Mucosa of stomach (tissue), 1 donor: Measurements from ENCODE around the gene SQSTM1.

Experiments used
- H3K27me3 ChIP-seq: one replicate; pipeline ENCODE4 v1.7.0; 2013; ENCODE audit warnings: mild to moderate bottlenecking, low read length; ENCODE audit not compliant: control insufficient read depth, insufficient read depth
- H3K36me3 ChIP-seq: one replicate; pipeline ENCODE4 v1.7.0; 2013; ENCODE audit warnings: low read length; ENCODE audit not compliant: control insufficient read depth, insufficient read depth
- H3K4me1 ChIP-seq: one replicate; pipeline ENCODE4 v1.7.0; 2013; ENCODE audit warnings: mild to moderate bottlenecking, low read length; ENCODE audit not compliant: control insufficient read depth, insufficient read depth
- H3K4me3 ChIP-seq: one replicate; pipeline ENCODE4 v1.7.0; 2013; ENCODE audit warnings: low read length
- H3K9ac ChIP-seq: one replicate; pipeline ENCODE4 v1.7.0; 2013; ENCODE audit warnings: mild to moderate bottlenecking, low read length, moderate library complexity
- H3K9me3 ChIP-seq: one replicate; pipeline ENCODE4 v1.7.0; 2013; ENCODE audit warnings: mild to moderate bottlenecking, low read length, moderate library complexity; ENCODE audit not compliant: control insufficient read depth
- donor health status: Pancreatic carcinoma.

Gene SQSTM1

DNA sequence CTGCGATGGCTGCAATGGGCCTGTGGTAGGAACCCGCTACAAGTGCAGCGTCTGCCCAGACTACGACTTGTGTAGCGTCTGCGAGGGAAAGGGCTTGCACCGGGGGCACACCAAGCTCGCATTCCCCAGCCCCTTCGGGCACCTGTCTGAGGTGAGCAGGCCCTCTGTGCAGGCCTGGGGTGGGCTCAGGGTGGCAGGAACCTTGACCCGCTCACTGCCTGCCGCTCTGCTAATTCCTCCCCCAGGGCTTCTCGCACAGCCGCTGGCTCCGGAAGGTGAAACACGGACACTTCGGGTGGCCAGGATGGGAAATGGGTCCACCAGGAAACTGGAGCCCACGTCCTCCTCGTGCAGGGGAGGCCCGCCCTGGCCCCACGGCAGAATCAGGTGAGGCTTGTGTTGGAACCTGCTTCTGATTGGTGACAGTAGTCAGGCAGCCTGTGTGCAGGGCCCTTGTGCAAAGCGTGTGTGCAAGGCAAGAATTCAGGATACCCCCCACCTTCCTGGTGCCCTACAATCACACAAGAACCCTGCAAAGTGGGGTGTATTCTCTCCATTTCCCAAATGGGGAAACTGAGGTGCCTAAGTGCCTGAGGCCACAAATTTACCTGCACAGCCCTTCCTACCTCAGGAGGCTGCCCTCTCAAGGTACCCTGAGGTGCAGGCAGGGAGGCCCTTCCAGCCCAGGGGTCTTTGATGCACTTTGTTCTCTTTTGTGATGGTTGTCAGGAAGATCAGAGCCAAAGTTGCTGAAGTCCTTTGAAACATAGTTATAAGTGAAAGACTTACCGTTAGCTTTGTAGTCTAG is 3.4 kb downstream of the SQSTM1 start:
- Histone ChIP-seq H3K9me3 (no peaks in the 10 kb centered on the region), H3K4me3 (no peak overlapping the region), H3K27me3 (no peaks in the 10 kb centered on the region), H3K4me1 (peaks cover 51% of the 10 kb centered on the region), H3K9ac (peak overlapping the region; percentile 32), H3K36me3 (peaks cover 14% of the 10 kb centered on the region)

DNA sequence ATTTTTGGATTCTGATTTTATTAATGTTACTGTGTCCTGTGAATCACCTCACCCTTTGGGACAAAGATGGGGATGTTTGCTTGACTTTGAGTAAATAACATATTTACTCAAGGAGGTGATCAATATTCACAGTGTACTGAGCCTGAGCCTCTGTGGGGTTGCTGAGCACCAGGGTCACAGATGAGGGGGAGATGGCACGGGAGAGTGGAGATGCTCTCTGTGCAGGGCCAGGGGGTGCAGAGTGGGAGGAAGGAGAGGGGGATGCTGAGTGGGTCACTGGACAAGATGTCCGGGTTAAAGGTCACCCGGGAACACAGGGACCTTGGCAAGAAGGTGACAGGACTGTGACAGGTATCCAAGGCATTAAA is 4.0 kb downstream of the SQSTM1 start:
- H3K9me3 ChIP-seq, result no peaks in the 10 kb centered on the region
- H3K27me3 ChIP-seq, result no peaks in the 10 kb centered on the region
- H3K36me3 ChIP-seq, result peaks cover 17% of the 10 kb centered on the region
- H3K4me3 ChIP-seq, result no peak overlapping the region
- H3K9ac ChIP-seq, result no peak overlapping the region
- H3K4me1 ChIP-seq, result peaks cover 45% of the 10 kb centered on the region

DNA sequence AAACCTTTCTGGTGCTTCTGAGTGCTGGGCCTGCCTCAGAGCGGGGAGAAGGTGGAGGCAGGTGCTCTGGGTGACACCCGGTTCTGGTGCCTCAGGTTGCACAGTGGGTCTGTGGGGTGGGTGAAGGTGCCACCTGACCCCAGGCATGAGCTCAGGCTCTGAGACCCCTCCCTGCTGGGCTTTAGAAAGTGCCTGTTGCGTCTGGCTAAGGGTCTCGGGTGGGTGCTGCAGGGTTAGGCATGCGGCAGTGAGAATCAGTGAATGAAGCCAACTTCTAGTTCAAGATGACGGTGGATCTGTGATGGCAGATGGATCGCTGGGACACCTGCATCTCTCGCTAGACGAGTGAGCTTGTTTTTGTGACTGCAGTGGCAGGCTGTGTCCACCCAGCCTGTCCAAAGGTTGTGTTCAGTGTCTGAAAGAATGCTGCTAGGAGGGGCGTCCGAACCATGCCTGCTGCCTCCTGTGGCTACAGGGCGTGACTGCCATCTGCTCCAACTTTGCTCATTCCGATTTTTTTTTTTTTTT is 5.0 kb downstream of the SQSTM1 start:
- Histone ChIP-seq H3K9ac (no peak overlapping the region), H3K4me1 (peaks cover 37% of the 10 kb centered on the region), H3K4me3 (no peak overlapping the region), H3K9me3 (no peaks in the 10 kb centered on the region), H3K36me3 (peaks cover 21% of the 10 kb centered on the region), H3K27me3 (no peaks in the 10 kb centered on the region)

- Histone ChIP-seq H3K4me3 (no peak overlapping the region), H3K27me3 (no peaks in the 10 kb centered on the region), H3K4me1 (peaks cover 29% of the 10 kb centered on the region), H3K36me3 (peaks cover 34% of the 10 kb centered on the region), H3K9me3 (no peaks in the 10 kb centered on the region), H3K9ac (no peak overlapping the region)
Measured at GRCh38 chr5:179827680-179828079, 7.0 kb downstream of the SQSTM1 start.

GRCh38 chr5:179828756-179829421 is 8.2 kb downstream of the SQSTM1 start:
- no peaks in the 10 kb centered on the region for H3K27me3 ChIP-seq
- no peaks in the 10 kb centered on the region for H3K9me3 ChIP-seq
- peaks cover 17% of the 10 kb centered on the region for H3K4me1 ChIP-seq
- peaks cover 44% of the 10 kb centered on the region for H3K36me3 ChIP-seq
- no peak overlapping the region for H3K4me3 ChIP-seq
- peak overlapping the region; percentile 14 for H3K9ac ChIP-seq

GRCh38 chr5:179829732-179830435 is 9.2 kb downstream of the SQSTM1 start:
- Histone ChIP-seq H3K4me3 (no peak overlapping the region), H3K9ac (no peak overlapping the region), H3K27me3 (no peaks in the 10 kb centered on the region), H3K9me3 (no peaks in the 10 kb centered on the region), H3K36me3 (peaks cover 45% of the 10 kb centered on the region), H3K4me1 (peaks cover 7% of the 10 kb centered on the region)

- Histone ChIP-seq H3K27me3 (no peaks in the 10 kb centered on the region), H3K4me3 (no peak overlapping the region), H3K9me3 (no peaks in the 10 kb centered on the region), H3K36me3 (peaks cover 39% of the 10 kb centered on the region), H3K9ac (no peak overlapping the region), H3K4me1 (peaks cover under 1% of the 10 kb centered on the region)
Measured at GRCh38 chr5:179830818-179831468, 10.2 kb downstream of the SQSTM1 start.

- peaks cover 13% of the 10 kb centered on the region for H3K4me1 ChIP-seq
- H3K27me3 ChIP-seq, result no peaks in the 10 kb centered on the region
- H3K9ac ChIP-seq, result no peak overlapping the region
- no peak overlapping the region for H3K4me3 ChIP-seq
- H3K9me3 ChIP-seq, result no peaks in the 10 kb centered on the region
- peaks cover 43% of the 10 kb centered on the region for H3K36me3 ChIP-seq
Measured at GRCh38 chr5:179832039-179832745, 11.5 kb downstream of the SQSTM1 start.

GRCh38 chr5:179833056-179833708 is 12.5 kb downstream of the SQSTM1 start:
- Histone ChIP-seq H3K4me3 (no peak overlapping the region), H3K9ac (no peak overlapping the region), H3K9me3 (no peaks in the 10 kb centered on the region), H3K36me3 (peaks cover 53% of the 10 kb centered on the region), H3K27me3 (no peaks in the 10 kb centered on the region), H3K4me1 (peaks cover 16% of the 10 kb centered on the region)

DNA sequence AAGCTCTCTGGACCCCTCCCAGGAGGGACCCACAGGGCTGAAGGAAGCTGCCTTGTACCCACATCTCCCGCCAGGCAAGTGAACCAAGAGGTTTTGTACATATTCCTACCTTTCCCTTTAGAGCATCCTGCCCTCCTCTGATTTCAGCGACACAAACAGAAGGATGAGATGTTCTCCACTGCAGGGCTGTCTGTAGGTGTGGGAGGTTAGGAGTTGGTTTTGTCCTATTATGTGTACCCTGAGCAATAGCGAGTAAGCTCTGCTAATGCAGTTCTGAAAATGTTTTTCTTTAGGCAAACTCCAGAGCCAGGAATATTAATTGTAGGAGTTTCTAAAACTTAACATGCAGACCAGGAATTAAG is 13.0 kb downstream of the SQSTM1 start:
- no peaks in the 10 kb centered on the region for H3K27me3 ChIP-seq
- no peaks in the 10 kb centered on the region for H3K9me3 ChIP-seq
- H3K4me3 ChIP-seq, result no peak overlapping the region
- no peak overlapping the region for H3K9ac ChIP-seq
- peaks cover 52% of the 10 kb centered on the region for H3K36me3 ChIP-seq
- H3K4me1 ChIP-seq, result peaks cover 16% of the 10 kb centered on the region

GRCh38 chr5:179834120-179834519 is 13.4 kb downstream of the SQSTM1 start:
- peaks cover 49% of the 10 kb centered on the region for H3K36me3 ChIP-seq
- peaks cover 16% of the 10 kb centered on the region for H3K4me1 ChIP-seq
- H3K4me3 ChIP-seq, result no peak overlapping the region
- no peak overlapping the region for H3K9ac ChIP-seq
- no peaks in the 10 kb centered on the region for H3K27me3 ChIP-seq
- H3K9me3 ChIP-seq, result no peaks in the 10 kb centered on the region
